ENCODE measurements around the gene LRIT2.

- TF ChIP-seq POLR2A (IDR thresholded peaks at IDR 0.05) (no peak), CTCF (IDR thresholded peaks at IDR 0.05) (no peak)
Measured at GRCh38 chr10:84190621-84191020, 34.7 kb downstream of the LRIT2 start.

Measured in heart left ventricle (tissue), 13 donors.